ENCODE results near the gene SLC25A23.

GRCh38 chr19:6479836-6480398, 20.3 kb upstream of the SLC25A23 start:
- no peak for TF ChIP-seq EZH2 (IDR thresholded peaks at IDR 0.05; ENCODE audit: insufficient read depth, poor library complexity, severe bottlenecking)
- no peak for TF ChIP-seq EZH2phosphoT487 (IDR thresholded peaks at IDR 0.05; ENCODE audit: insufficient read depth, low read depth)

All from GM23248 (cell line).